ENCODE data around the gene ARL8A. TPM values are rescaled to one million over a fixed set of nuclear protein-coding genes. Genes with fewer than 3 reads are reported as not detected.

ARL8A gene
- total RNA-seq = 21.4 and 27.6 TPM in 2 replicates

DNA sequence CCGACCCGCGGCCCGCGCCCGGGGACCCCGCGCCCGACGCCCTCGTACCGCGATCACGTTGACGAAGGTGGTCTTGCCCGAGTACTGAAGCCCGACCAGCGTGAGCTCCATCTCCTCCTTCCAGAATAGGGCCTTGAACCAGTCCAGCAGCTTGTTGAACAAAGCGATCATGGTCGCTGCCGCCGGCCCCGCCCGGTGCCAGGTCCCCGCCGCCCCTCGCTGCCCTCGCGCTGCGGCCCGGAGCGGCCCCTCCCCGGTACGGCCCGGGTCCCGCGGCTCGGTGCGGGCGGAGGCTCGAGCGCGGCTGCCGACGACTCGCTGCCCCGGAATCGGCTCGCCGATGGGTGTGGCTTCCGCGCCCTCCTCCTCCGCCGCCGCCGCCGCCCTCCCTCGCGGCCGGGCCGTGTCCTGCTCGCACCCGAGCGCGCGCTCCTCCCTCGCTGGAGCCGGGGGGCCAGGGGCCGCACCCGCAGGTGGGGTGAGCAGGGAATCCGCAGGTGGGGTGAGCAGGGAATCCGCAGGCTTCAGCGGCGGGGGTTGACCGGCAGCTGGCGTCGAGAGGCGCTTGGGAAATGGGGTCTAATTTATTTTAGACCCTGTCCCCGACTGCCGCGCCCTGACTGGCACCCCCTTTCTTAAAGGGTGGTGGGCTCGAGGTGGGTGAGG is at the start of gene ARL8A:
TSS of gene ARL8A (minus strand) at position 336 of the 666 bp plus-strand sequence. CDS start at position 171, 165 bp downstream.

DNA sequence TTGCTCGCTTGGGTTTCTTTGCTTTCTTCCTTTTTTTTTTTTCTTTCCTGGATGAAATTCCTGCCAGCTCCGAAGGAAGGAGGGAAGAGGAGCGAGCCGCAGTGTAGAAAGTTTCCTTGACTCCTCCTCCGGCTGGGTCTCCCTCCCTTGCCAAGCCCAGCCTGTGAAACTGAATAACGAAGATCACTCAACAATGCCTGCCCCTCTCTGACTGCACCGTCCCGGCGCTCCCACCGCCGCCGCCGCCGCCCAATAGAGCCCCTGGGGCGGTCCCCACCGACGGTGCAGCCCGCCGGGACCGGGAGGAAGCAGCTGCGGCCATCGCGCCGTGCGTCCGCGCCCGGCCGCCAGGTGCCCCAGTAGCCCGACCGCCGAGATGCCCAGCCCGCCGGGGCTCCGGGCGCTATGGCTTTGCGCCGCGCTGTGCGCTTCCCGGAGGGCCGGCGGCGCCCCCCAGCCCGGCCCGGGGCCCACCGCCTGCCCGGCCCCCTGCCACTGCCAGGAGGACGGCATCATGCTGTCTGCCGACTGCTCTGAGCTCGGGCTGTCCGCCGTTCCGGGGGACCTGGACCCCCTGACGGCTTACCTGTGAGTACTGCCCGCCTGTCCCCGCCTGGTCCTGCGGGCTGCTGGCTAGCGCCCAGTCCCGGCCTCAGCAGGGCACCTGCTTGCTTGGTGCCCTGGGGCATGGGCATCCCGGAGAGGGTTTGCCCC is 49.2 kb upstream of the ARL8A start, which contains the start of gene LGR6:
TSS of gene LGR6 (plus strand) at position 186 of the 714 bp plus-strand sequence. CDS start at position 377, 191 bp downstream.

DNA sequence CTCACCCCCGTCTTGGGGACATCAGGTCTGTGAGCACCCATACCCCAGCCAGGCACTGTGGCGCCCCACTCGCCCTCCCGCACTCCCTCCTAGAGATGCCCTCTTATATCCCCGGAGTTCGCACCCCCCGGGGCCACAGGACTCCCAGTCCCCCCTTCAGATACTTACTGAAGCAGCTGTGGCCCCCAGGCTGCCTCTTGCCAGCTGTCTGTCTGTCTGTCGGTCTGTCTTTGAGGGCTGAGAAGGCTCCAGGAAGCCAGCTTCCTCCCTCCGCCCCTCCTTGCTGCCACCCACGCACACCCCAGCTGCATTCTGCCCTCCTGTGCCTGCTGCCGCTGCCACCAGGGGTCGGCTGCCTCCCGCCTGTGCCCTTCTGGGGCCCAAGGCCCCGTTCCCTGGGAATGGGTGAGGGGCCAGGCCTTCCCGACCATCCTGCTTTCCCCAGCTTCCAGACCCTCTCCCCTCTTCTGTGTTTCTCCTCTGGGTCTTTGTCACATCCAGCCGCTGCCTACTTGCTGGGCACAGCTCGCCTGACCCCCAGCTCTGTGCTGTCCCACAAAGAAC is 15.9 kb upstream of the ARL8A start, which contains the start of gene PTPN7:
TSS of gene PTPN7 (minus strand) at position 226 of the 564 bp plus-strand sequence. CDS start 1,200 bp downstream, outside the sequence.

DNA sequence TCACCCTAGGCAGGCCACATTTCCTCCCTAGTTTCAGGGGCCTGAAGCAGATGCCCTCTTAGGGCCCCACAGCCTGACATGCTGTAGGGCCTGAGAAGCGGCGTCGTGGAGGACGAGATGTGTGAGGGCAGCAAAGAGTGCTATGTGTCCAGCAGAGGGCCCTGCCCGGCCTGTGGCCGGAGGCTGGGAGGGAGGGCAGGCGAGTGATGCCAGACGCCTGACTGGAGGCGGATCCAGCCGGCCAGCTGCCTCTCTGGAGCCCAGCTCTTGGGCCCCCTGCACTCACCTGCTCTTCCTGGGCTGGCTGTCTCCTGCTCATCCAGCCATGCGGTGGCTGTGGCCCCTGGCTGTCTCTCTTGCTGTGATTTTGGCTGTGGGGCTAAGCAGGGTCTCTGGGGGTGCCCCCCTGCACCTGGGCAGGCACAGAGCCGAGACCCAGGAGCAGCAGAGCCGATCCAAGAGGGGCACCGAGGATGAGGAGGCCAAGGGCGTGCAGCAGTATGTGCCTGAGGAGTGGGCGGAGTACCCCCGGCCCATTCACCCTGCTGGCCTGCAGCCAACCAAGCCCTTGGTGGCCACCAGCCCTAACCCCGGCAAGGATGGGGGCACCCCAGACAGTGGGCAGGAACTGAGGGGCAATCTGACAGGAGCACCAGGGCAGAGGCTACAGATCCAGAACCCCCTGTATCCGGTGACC is 21.8 kb downstream of the ARL8A start, which contains the start of gene GPR37L1:
TSS of gene GPR37L1 (plus strand) at position 279 of the 697 bp plus-strand sequence. CDS start at position 326, 47 bp downstream.

Other genes with a start within 250 kb of the ARL8A start
- gene LMOD1, start 198.2 kb downstream of the ARL8A start, total RNA-seq = not detected in 2 replicates
- gene TIMM17A, start 189.2 kb downstream of the ARL8A start, total RNA-seq = 40.5 and 40.6 TPM in 2 replicates
- 117 and 127 TPM in 2 replicates for gene RNPEP, start 162.1 kb downstream of the ARL8A start, total RNA-seq
- 39.6 and 44.8 TPM in 2 replicates for gene ELF3, start 134.2 kb downstream of the ARL8A start, total RNA-seq
- gene GPR37L1, start 21.8 kb downstream of the ARL8A start, total RNA-seq = 0.07 TPM in 1 of 2 replicates, not detected in the other
- gene PTPN7, start 15.9 kb upstream of the ARL8A start, total RNA-seq = not detected in 2 replicates
- 0.14 TPM in 2 replicates for gene LGR6, start 49.1 kb upstream of the ARL8A start, total RNA-seq
- gene UBE2T, start 197.2 kb upstream of the ARL8A start, total RNA-seq = 51.0 and 54.6 TPM in 2 replicates
- 3.1 and 8.4 TPM in 2 replicates for gene PPP1R12B, start 204.0 kb upstream of the ARL8A start, total RNA-seq

All from airway epithelial cell (primary cell).